OCI-LY3 (cell line): ENCODE results near the gene EFNB2.

ENCODE experiments used
- H2AFZ ChIP-seq: fragments of 200-600, 300-600 bp; shearing (Covaris generic); 2 replicates; pipeline ENCODE4 v1.6.0; 2014; ENCODE audit warnings: antibody characterized with exemption, low read depth, low read length
- H3K27ac ChIP-seq: fragments of 200-600, 300-600 bp; sonication (generic); 2 replicates; pipeline ENCODE4 v1.5.1; 2014; ENCODE audit warnings: mild to moderate bottlenecking, low read length, moderate library complexity, mixed read lengths
- H3K27me3 ChIP-seq: fragments of 200-600, 300-600 bp; sonication (generic); 2 replicates; pipeline ENCODE4 v1.6.1; 2014; ENCODE audit warnings: low read depth, low read length, mixed read lengths
- H3K36me3 ChIP-seq: fragments of 200-600, 300-600 bp; sonication (generic); replicated peaks from 2 replicates; pipeline ENCODE3; 2014; ENCODE audit warnings: low read depth, low read length, mixed read lengths
- H3K4me1 ChIP-seq: fragments of 300-600, 200-600 bp; sonication (generic); 2 replicates; pipeline ENCODE4 v1.6.1; 2014; ENCODE audit warnings: low read length, mixed read lengths
- H3K4me2 ChIP-seq: fragments of 200-600, 300-600 bp; sonication (generic); 2 replicates; pipeline ENCODE4 v1.6.1; 2014; ENCODE audit warnings: low read length, mixed read lengths
- H3K4me3 ChIP-seq: fragments of 300-600, 200-600 bp; sonication (generic); 2 replicates; pipeline ENCODE4 v1.5.1; 2014; ENCODE audit warnings: antibody characterized with exemption, mild to moderate bottlenecking, low read length, moderate library complexity
- H3K79me2 ChIP-seq: fragments of 300-600, 200-600 bp; shearing (Covaris generic); 2 replicates; pipeline ENCODE4 v1.6.1; 2014; ENCODE audit warnings: mild to moderate bottlenecking, low read length, mixed read lengths
- H3K9ac ChIP-seq: fragments of 300-600, 200-600 bp; shearing (Covaris generic); 2 replicates; pipeline ENCODE4 v1.6.0; 2014; ENCODE audit warnings: mild to moderate bottlenecking, low read length, moderate library complexity
- H3K9me3 ChIP-seq: fragments of 200-600, 300-600 bp; shearing (Covaris generic); 2 replicates; pipeline ENCODE4 v1.6.1; 2014; ENCODE audit warnings: low read length, mixed read lengths; ENCODE audit not compliant: insufficient read depth
- H4K20me1 ChIP-seq: fragments of 200-600, 300-600 bp; sonication (generic); 2 replicates; pipeline ENCODE4 v1.6.1; 2016; ENCODE audit warnings: low read length, mixed read lengths; ENCODE audit not compliant: insufficient read depth
- EZH2phosphoT487 ChIP-seq: fragments of 200-600 bp; shearing (Covaris generic); IDR thresholded peaks from 2 replicates; pipeline ENCODE4 v1.6.1; 2018; ENCODE audit warnings: antibody characterized with exemption, mixed run types, low read depth
- TF ChIP-seq, protein P1 (sequence below): fragments of 200-600, 300-600 bp; sonication (generic); IDR thresholded peaks from 2 replicates; pipeline ENCODE4 v1.5.1; 2014; ENCODE audit warnings: antibody characterized with exemption, low read length, low read depth

The EFNB2 gene

DNA sequence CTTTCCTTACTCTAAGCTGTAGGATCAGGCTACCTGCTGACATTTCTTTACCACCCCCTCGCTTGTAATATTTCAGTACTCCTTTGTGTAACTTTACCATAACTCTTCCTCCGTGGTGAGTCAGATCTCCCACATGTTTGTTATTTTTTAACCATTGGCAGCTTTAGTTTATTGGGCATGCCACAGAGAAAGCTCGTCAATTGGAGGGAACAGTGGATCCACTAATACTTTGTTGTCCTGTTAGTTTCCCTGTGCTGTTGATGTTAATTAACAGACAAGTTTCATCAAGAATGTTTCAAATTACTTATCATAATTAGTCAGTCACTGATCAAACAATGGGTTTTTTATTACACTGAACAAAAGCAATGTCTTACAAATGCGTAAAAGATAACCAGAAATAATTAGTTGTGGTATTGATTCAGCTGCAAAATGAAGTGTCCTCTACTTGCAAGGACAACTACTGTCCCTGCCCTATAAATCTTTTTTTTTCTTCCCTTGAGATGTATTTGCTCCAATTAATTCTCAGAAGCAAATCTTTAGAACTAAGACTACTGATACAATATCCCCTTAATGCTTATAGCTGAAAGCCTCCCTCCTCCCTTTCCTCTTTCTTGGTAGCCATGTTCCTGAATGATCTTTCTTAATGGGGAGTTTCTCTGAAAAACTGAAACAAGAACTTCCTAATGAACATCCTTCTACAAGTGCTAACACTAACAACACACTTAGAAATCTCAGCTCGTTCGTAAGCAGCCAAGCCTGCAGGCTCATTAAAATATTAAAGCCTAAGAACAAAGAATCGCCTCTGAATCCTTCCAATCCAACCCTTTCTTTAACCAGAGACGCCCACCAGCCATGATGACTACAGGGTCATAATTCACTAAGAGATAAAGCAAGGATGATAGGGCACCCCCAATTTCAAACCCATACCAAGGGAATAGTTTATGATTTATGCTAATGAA lies 22.2 kb downstream of the EFNB2 start:
- H3K79me2 ChIP-seq: no peaks in the 10 kb centered on the region
- no peaks in the 10 kb centered on the region for H3K27me3 ChIP-seq
- no peak overlapping the region for H3K9ac ChIP-seq
- H3K9me3 ChIP-seq: no peaks in the 10 kb centered on the region
- H3K27ac ChIP-seq: no peak overlapping the region
- H2AFZ ChIP-seq: no peak overlapping the region
- H3K4me2 ChIP-seq: no peak overlapping the region
- H3K4me3 ChIP-seq: no peak overlapping the region
- no peak for TF ChIP-seq EZH2phosphoT487
- TF ChIP-seq, protein P1, sequence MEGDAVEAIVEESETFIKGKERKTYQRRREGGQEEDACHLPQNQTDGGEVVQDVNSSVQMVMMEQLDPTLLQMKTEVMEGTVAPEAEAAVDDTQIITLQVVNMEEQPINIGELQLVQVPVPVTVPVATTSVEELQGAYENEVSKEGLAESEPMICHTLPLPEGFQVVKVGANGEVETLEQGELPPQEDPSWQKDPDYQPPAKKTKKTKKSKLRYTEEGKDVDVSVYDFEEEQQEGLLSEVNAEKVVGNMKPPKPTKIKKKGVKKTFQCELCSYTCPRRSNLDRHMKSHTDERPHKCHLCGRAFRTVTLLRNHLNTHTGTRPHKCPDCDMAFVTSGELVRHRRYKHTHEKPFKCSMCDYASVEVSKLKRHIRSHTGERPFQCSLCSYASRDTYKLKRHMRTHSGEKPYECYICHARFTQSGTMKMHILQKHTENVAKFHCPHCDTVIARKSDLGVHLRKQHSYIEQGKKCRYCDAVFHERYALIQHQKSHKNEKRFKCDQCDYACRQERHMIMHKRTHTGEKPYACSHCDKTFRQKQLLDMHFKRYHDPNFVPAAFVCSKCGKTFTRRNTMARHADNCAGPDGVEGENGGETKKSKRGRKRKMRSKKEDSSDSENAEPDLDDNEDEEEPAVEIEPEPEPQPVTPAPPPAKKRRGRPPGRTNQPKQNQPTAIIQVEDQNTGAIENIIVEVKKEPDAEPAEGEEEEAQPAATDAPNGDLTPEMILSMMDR: no peak
- H3K4me1 ChIP-seq: no peaks in the 10 kb centered on the region
- H3K36me3 ChIP-seq: no peaks in the 10 kb centered on the region
- no peaks in the 10 kb centered on the region for H4K20me1 ChIP-seq

DNA sequence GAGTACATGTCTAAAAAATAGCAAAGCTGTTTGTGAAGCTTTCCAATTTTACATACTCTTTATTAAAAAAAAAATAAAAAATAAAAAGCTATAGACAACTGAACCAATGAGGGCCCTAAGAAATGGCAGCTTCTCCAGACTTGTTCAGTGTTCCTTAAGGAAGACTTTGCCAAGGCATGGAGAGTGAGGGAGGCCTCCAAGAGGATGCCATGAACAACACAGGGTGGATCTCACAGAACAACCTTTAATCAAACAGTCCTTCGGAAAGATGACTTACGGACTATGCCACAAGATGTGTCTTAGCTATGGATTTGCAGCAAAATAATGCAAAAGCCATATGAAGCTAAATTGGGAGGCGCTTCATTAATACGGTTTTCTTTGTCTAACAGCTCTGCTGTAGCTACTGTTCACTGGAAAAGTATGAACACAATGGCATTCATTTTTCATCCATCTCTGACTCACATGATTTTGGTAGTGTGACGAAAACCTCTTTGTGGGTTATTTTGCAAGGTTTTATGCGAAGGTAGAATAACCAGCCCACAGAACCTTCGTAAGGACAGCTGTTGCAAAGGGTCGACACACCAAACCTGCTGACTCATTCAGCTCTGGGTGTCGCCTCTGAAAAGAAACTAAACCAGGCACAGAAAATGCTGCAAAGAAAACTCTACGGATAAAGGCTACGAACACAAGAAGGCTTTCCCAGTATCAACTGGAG lies 27.7 kb downstream of the EFNB2 start:
- Histone ChIP-seq H3K4me2 (no peak overlapping the region), H2AFZ (no peak overlapping the region), H3K4me3 (no peak overlapping the region)

DNA sequence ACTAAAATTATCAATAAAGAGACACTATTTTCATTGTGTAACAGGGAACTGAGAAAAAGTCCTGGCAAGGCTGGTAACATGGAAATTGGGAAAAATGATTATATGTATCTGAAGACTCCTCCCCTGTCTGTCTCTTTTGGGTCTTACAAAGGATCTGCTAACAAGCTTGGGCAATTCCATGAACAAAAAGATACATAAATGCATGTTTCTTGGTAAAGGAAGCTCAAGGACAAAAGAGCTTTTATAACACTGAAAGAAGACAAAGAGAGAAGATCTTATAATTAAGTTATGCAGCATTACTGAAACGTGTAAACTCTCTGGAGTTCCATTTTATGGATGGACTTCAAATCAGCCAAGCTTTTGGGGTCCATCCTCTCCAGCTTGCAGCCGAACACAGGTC lies 29.2 kb downstream of the EFNB2 start:
- no peaks in the 10 kb centered on the region for H4K20me1 ChIP-seq
- no peak overlapping the region for H3K27ac ChIP-seq
- TF ChIP-seq, protein P1: no peak
- TF ChIP-seq EZH2phosphoT487: no peak
- H3K79me2 ChIP-seq: no peaks in the 10 kb centered on the region
- no peaks in the 10 kb centered on the region for H3K9me3 ChIP-seq
- no peaks in the 10 kb centered on the region for H3K4me1 ChIP-seq
- H2AFZ ChIP-seq: no peak overlapping the region
- H3K27me3 ChIP-seq: no peaks in the 10 kb centered on the region
- H3K9ac ChIP-seq: no peak overlapping the region
- H3K36me3 ChIP-seq: no peaks in the 10 kb centered on the region
- no peak overlapping the region for H3K4me2 ChIP-seq
- no peak overlapping the region for H3K4me3 ChIP-seq

More for the DNA sequence above, 27.7 kb downstream of the EFNB2 start:
- H3K4me1 ChIP-seq: no peaks in the 10 kb centered on the region
- TF ChIP-seq, protein P1: no peak
- no peak for TF ChIP-seq EZH2phosphoT487
- H4K20me1 ChIP-seq: no peaks in the 10 kb centered on the region
- no peaks in the 10 kb centered on the region for H3K36me3 ChIP-seq
- H3K9me3 ChIP-seq: no peaks in the 10 kb centered on the region
- no peaks in the 10 kb centered on the region for H3K79me2 ChIP-seq
- H3K9ac ChIP-seq: no peak overlapping the region
- H3K27me3 ChIP-seq: no peaks in the 10 kb centered on the region
- no peak overlapping the region for H3K27ac ChIP-seq

DNA sequence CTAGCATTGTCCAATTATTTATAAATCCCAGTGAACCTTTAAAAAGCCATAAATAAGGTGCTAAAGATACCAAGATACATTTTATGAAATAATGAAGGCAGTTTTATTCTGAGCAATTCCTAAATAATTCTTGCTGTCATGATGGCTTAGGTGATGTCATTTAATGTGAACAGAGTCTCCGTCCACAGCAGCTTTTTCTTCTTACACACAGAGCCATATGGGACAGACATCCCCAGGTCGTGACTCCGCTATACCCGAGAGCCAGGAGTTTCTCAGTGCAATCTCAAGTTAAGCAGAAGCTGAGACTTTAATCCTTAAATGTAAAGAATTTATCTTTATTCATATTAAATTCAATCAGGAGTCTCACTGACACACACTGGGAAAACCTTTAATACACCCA lies 29.7 kb downstream of the EFNB2 start:
- Histone ChIP-seq H4K20me1 (no peaks in the 10 kb centered on the region), H3K4me2 (no peak overlapping the region), H3K9me3 (no peaks in the 10 kb centered on the region), H3K79me2 (no peaks in the 10 kb centered on the region), H2AFZ (no peak overlapping the region), H3K27ac (no peak overlapping the region), H3K4me3 (no peak overlapping the region), H3K9ac (no peak overlapping the region), H3K27me3 (no peaks in the 10 kb centered on the region), H3K36me3 (no peaks in the 10 kb centered on the region), H3K4me1 (no peaks in the 10 kb centered on the region)
- TF ChIP-seq, protein P1: no peak
- no peak for TF ChIP-seq EZH2phosphoT487
